Measurements from ENCODE around the gene NPDC1.

GRCh38 chr9:137070906-137071275 lies 24.9 kb upstream of the NPDC1 start:
- TF ChIP-seq POLR2A (IDR thresholded peaks at IDR 0.05): no peak
- TF ChIP-seq CTCF (IDR thresholded peaks at IDR 0.05): peak in 4 of 12 donors; percentile 13 to 26 (median 20)
